H9 (cell line): ENCODE results near the gene COL19A1. TPM values are rescaled to one million over a fixed set of nuclear protein-coding genes. Genes with fewer than 3 reads are reported as not detected.

ENCODE experiments used
- DNase-seq: peaks from one replicate; pipeline ENCODE4 v3.0.0-alpha.2; 2017
- H2AFZ ChIP-seq: one replicate; pipeline ENCODE4 v1.6.1; 2013; ENCODE audit warnings: mild to moderate bottlenecking, low read length, control low read depth, moderate library complexity
- H2AK5ac ChIP-seq: 2 replicates; pipeline ENCODE4 v1.6.1; 2013; ENCODE audit warnings: low read length, control low read depth, mixed read lengths; ENCODE audit not compliant: insufficient read length
- H2BK120ac ChIP-seq: one replicate; pipeline ENCODE4 v1.6.1; 2013; ENCODE audit warnings: low read depth, mild to moderate bottlenecking, low read length, control low read depth, inconsistent platforms; ENCODE audit not compliant: poor library complexity, severe bottlenecking
- H2BK12ac ChIP-seq: 2 replicates; pipeline ENCODE4 v1.6.1; 2013; ENCODE audit warnings: low read length, control low read depth, mixed read lengths, low read depth; ENCODE audit not compliant: insufficient read length
- H2BK15ac ChIP-seq: 2 replicates; pipeline ENCODE4 v1.6.1; 2013; ENCODE audit warnings: low read depth, low read length, control low read depth
- H2BK20ac ChIP-seq: one replicate; pipeline ENCODE4 v1.6.1; 2013; ENCODE audit warnings: low read depth, mild to moderate bottlenecking, low read length, control low read depth, inconsistent platforms; ENCODE audit not compliant: poor library complexity, severe bottlenecking
- H2BK5ac ChIP-seq: 2 replicates; pipeline ENCODE4 v1.6.1; 2013; ENCODE audit warnings: low read length, control low read depth, mixed read lengths; ENCODE audit not compliant: insufficient read length
- H3K14ac ChIP-seq: 2 replicates; pipeline ENCODE4 v1.6.1; 2013; ENCODE audit warnings: low read length, control low read depth; ENCODE audit not compliant: insufficient read depth
- H3K18ac ChIP-seq: 2 replicates; pipeline ENCODE4 v1.6.1; 2013; ENCODE audit warnings: low read depth, mild to moderate bottlenecking, mixed read lengths, low read length, control low read depth; ENCODE audit not compliant: insufficient read length
- H3K23ac ChIP-seq: 2 replicates; pipeline ENCODE4 v1.6.1; 2013; ENCODE audit warnings: low read length, control low read depth, mixed read lengths, low read depth; ENCODE audit not compliant: insufficient read length
- H3K23me2 ChIP-seq: 2 replicates; pipeline ENCODE4 v1.6.1; 2013; ENCODE audit warnings: low read depth, mild to moderate bottlenecking, mixed read lengths, low read length, control low read depth; ENCODE audit not compliant: insufficient read length, poor library complexity, severe bottlenecking
- H3K27ac ChIP-seq: 2 replicates; pipeline ENCODE4 v1.5.1; 2013; ENCODE audit warnings: low read length, control low read depth, mixed read lengths, low read depth; ENCODE audit not compliant: insufficient read length
- H3K27me3 ChIP-seq: 2 replicates; pipeline ENCODE4 v1.6.1; 2013; ENCODE audit warnings: low read length, control low read depth, inconsistent platforms; ENCODE audit not compliant: insufficient read depth
- H3K4ac ChIP-seq: 2 replicates; pipeline ENCODE4 v1.6.1; 2013; ENCODE audit warnings: low read depth, mild to moderate bottlenecking, control low read depth, inconsistent platforms, low read length, moderate library complexity
- H3K4me1 ChIP-seq: 2 replicates; pipeline ENCODE4 v1.6.1; 2013; ENCODE audit warnings: low read length, control low read depth, inconsistent platforms; ENCODE audit not compliant: insufficient read depth
- H3K4me2 ChIP-seq: 2 replicates; pipeline ENCODE4 v1.6.1; 2013; ENCODE audit warnings: low read length, control low read depth, mixed read lengths; ENCODE audit not compliant: insufficient read length, insufficient read depth
- H3K56ac ChIP-seq: 2 replicates; pipeline ENCODE4 v1.6.1; 2013; ENCODE audit warnings: low read depth, mild to moderate bottlenecking, mixed read lengths, low read length, control low read depth; ENCODE audit not compliant: insufficient read length
- H3K79me1 ChIP-seq: 2 replicates; pipeline ENCODE4 v1.6.1; 2013; ENCODE audit warnings: low read depth, mild to moderate bottlenecking, moderate library complexity, low read length, control low read depth, inconsistent platforms; ENCODE audit not compliant: insufficient read depth, poor library complexity, severe bottlenecking
- H3K79me2 ChIP-seq: 2 replicates; pipeline ENCODE4 v1.6.1; 2013; ENCODE audit warnings: low read length, control low read depth, inconsistent platforms; ENCODE audit not compliant: insufficient read depth
- H3K9ac ChIP-seq: 2 replicates; pipeline ENCODE4 v1.6.1; 2013; ENCODE audit warnings: low read length, control low read depth, mixed read lengths; ENCODE audit not compliant: insufficient read length; ENCODE audit errors: extremely low read depth
- H3K9me3 ChIP-seq: one replicate; pipeline ENCODE4 v1.6.1; 2013; ENCODE audit warnings: low read depth, low read length, inconsistent platforms; ENCODE audit not compliant: control insufficient read depth
- H3T11ph ChIP-seq: one replicate; pipeline ENCODE4 v1.6.1; 2013; ENCODE audit warnings: mild to moderate bottlenecking, low read length, control low read depth, inconsistent platforms
- H4K20me1 ChIP-seq: one replicate; pipeline ENCODE4 v1.6.1; 2013; ENCODE audit not compliant: control insufficient read depth, insufficient read length, insufficient read depth
- H4K5ac ChIP-seq: 2 replicates; pipeline ENCODE4 v1.6.1; 2013; ENCODE audit warnings: low read depth, mild to moderate bottlenecking, mixed read lengths, low read length, control low read depth; ENCODE audit not compliant: insufficient read length
- H4K8ac ChIP-seq: replicated peaks from 2 replicates; pipeline ENCODE4 v1.6.1; 2013; ENCODE audit warnings: low read length, control low read depth, mixed read lengths, low read depth; ENCODE audit not compliant: insufficient read length
- H4K91ac ChIP-seq: 2 replicates; pipeline ENCODE4 v1.6.1; 2013; ENCODE audit warnings: low read depth, mild to moderate bottlenecking, moderate library complexity, mixed read lengths, low read length, control low read depth; ENCODE audit not compliant: insufficient read length
- H3K27ac Mint-ChIP-seq, 3 experiments: 2 replicates in 2 of 3; 3 replicates in 1 of 3; pipeline ENCODE4 v1.8.0; 2020 to 2021; ENCODE audit warnings: mixed read lengths in 3 of 3, mild to moderate bottlenecking in 1 of 3, moderate library complexity in 1 of 3
- H3K27me3 Mint-ChIP-seq: 2 replicates; pipeline ENCODE4 v1.8.0; 2021; ENCODE audit warnings: low read depth, mild to moderate bottlenecking, moderate library complexity, mixed read lengths
- H3K36me3 Mint-ChIP-seq, 3 experiments: 2 replicates in 2 of 3; 3 replicates in 1 of 3; pipeline ENCODE4 v1.8.0; 2020 to 2021; ENCODE audit warnings: low read depth in 3 of 3, mixed read lengths in 3 of 3; ENCODE audit not compliant: insufficient read depth in 1 of 3
- H3K4me1 Mint-ChIP-seq, 2 experiments: 2 replicates each; pipeline ENCODE4 v1.8.0; 2020; ENCODE audit warnings: mixed read lengths in 2 of 2
- H3K4me3 Mint-ChIP-seq, 2 experiments: 2 replicates in 1 of 2; 3 replicates in 1 of 2; pipeline ENCODE4 v1.8.0; 2020 to 2021; ENCODE audit warnings: mild to moderate bottlenecking in 2 of 2, mixed read lengths in 2 of 2, moderate library complexity in 1 of 2
- H3K9me3 Mint-ChIP-seq, 2 experiments: 2 replicates in 1 of 2; 3 replicates in 1 of 2; pipeline ENCODE4 v1.8.0; 2020; ENCODE audit warnings: mild to moderate bottlenecking in 2 of 2, mixed read lengths in 2 of 2, moderate library complexity in 1 of 2
- WGBS: extraction: QIAGEN DNeasy Blood & Tissue Kit; methylation state at CpG from one replicate; pipeline ENCODE4 v1.1.7; 2013; ENCODE audit warnings: missing lambda C conversion rate, low lambda C conversion rate, mixed read lengths; ENCODE audit not compliant: insufficient read length; ENCODE audit errors: extremely low coverage; 5-methylcytosine and 5-hydroxymethylcytosine counted together
- total RNA-seq: library from RNA; stranded (reverse); gene quantifications from 2 replicates; pipeline ENCODE4 v1.2.1, GENCODE V29; 2021
- TF ChIP-seq, protein P1 (sequence below): fragments of 200-600 bp; sonication (generic); conservative IDR thresholded peaks from 3 replicates; pipeline ENCODE4 v1.8.0; 2021; ENCODE audit warnings: antibody characterized with exemption, mild to moderate bottlenecking

The COL19A1 gene
- total RNA-seq, 1 experiment from 2014 or later, result not detected

DNA sequence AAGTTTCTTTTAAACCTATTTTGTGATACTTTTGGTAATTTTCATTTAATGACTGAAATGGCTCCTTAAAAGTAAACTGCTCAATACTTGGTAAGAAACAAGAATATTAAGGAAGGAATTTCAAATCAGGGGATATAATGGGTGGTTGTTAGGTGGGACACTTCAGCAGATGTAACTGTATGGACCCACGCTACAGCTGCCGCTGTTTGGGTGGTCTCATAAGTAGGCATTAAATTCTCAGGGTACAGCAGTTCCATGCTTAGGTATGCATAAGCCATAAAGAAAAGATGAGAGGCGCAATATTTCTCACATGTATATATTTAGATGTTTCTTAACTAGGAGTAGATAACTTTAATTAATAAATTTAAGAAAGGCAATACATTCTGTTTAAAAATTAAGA, 35.0 kb downstream of the COL19A1 start:
- no peaks in the 10 kb centered on the region for H3K27me3 ChIP-seq
- no peak overlapping the region for H3K4ac ChIP-seq
- no peaks in the 10 kb centered on the region for H4K20me1 ChIP-seq
- no peak overlapping the region for H2BK20ac ChIP-seq
- no peaks in the 10 kb centered on the region for H3K4me1 ChIP-seq
- no peak overlapping the region for H3K18ac ChIP-seq
- H3K79me2 ChIP-seq, result no peaks in the 10 kb centered on the region
- Mint-ChIP-seq H3K4me3 (no peak overlapping the region), H3K27ac (no peak overlapping the region), H3K4me1 (no peaks in the 10 kb centered on the region), H3K36me3 (no peaks in the 10 kb centered on the region), H3K9me3 (peaks cover 0 to 2% of the 10 kb centered on the region in 2 experiments; a peak in 1 of 5 replicates), H3K27me3 (no peaks in the 10 kb centered on the region)
- no peak overlapping the region for H3K4me2 ChIP-seq
- no peak overlapping the region for H2BK15ac ChIP-seq
- no peak overlapping the region for H3K23ac ChIP-seq
- no peak overlapping the region for H3K56ac ChIP-seq
- no peak overlapping the region for H3K27ac ChIP-seq
- no peak overlapping the region for H3K14ac ChIP-seq
- no peak overlapping the region for H4K91ac ChIP-seq
- no peak overlapping the region for H4K8ac ChIP-seq
- no peak overlapping the region for H2BK120ac ChIP-seq
- no peak overlapping the region for H2AK5ac ChIP-seq
- no peak overlapping the region for H2BK5ac ChIP-seq
- H3K9me3 ChIP-seq, result no peaks in the 10 kb centered on the region
- WGBS, result no CpG with 5 or more reads among the region's 3 CpGs
- H4K5ac ChIP-seq, result no peak overlapping the region
- no peak overlapping the region for H2BK12ac ChIP-seq
- H3T11ph ChIP-seq, result no peak overlapping the region
- TF ChIP-seq, protein P1, sequence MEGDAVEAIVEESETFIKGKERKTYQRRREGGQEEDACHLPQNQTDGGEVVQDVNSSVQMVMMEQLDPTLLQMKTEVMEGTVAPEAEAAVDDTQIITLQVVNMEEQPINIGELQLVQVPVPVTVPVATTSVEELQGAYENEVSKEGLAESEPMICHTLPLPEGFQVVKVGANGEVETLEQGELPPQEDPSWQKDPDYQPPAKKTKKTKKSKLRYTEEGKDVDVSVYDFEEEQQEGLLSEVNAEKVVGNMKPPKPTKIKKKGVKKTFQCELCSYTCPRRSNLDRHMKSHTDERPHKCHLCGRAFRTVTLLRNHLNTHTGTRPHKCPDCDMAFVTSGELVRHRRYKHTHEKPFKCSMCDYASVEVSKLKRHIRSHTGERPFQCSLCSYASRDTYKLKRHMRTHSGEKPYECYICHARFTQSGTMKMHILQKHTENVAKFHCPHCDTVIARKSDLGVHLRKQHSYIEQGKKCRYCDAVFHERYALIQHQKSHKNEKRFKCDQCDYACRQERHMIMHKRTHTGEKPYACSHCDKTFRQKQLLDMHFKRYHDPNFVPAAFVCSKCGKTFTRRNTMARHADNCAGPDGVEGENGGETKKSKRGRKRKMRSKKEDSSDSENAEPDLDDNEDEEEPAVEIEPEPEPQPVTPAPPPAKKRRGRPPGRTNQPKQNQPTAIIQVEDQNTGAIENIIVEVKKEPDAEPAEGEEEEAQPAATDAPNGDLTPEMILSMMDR, result no peak
- no peak for DNase-seq
- no peak overlapping the region for H3K9ac ChIP-seq
- H2AFZ ChIP-seq, result no peak overlapping the region
- no peaks in the 10 kb centered on the region for H3K79me1 ChIP-seq
- H3K23me2 ChIP-seq, result no peaks in the 10 kb centered on the region
